ENCODE data around the gene FKRP.

GRCh38 chr19:46787040-46787330 is 41.1 kb downstream of the FKRP start:
- TF ChIP-seq CTCF (IDR thresholded peaks at IDR 0.05): no peak
- no peak for TF ChIP-seq POLR2A (IDR thresholded peaks at IDR 0.05)
